Activated CD4-positive, CD25-positive, alpha-beta regulatory T cell treated with anti-CD3 and anti-CD28 coated beads, Interleukin-2, amount 50 U/mL, for 24 hours (primary cell): ENCODE results near the gene OR10Z1.

Source experiments
- ATAC-seq, 2 donors: fragments of 150-1000 bp; cut with Tn5 transposase; one replicate each; pipeline ENCODE4 v1.10.0; 2021; ENCODE audit warnings: mild to moderate bottlenecking in 1 of 2, moderate library complexity in 1 of 2

Gene OR10Z1, protein sequence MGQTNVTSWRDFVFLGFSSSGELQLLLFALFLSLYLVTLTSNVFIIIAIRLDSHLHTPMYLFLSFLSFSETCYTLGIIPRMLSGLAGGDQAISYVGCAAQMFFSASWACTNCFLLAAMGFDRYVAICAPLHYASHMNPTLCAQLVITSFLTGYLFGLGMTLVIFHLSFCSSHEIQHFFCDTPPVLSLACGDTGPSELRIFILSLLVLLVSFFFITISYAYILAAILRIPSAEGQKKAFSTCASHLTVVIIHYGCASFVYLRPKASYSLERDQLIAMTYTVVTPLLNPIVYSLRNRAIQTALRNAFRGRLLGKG

DNA sequence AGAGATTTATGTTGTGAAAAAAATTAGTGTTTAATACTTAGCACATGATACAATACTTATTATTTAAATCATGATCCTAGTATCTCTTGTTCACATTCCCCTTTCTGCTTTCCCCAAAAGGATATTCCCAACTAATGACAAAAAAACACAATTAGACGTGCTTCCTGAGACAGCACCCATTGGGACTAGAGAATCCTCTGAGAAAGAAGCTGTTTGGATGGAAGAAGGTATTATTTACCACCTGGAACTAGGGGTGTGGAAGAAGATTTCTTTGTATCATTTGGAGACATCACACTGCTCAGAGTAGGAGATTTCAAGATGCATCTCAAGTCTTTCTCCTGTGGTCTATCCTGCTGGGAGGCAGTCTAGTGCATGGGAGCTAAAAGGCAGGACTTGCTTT lies at the start of gene OR10Z1:
Gene OR10Z1 (plus strand): TSS at position 301 of the 400 bp plus-strand sequence. CDS start 1,171 bp downstream, outside the sequence.
- ATAC-seq, result no peak

GRCh38 chr1:158559696-158560095 lies 45.4 kb upstream of the OR10Z1 start:
- ATAC-seq, result no peak

GRCh38 chr1:158563853-158564252 lies 41.2 kb upstream of the OR10Z1 start:
- no peak for ATAC-seq

- no peak for ATAC-seq
These were observed 40.5 kb upstream of the OR10Z1 start for GRCh38 chr1:158564608-158565007.

- ATAC-seq, result no peak
These were observed 34.6 kb upstream of the OR10Z1 start, which contains the start of gene OR6P1 for GRCh38 chr1:158570480-158570879. Gene OR6P1, minus strand, starts transcription at chr1:158570580. Its CDS starts 6,976 bp downstream, at chr1:158563604.

DNA sequence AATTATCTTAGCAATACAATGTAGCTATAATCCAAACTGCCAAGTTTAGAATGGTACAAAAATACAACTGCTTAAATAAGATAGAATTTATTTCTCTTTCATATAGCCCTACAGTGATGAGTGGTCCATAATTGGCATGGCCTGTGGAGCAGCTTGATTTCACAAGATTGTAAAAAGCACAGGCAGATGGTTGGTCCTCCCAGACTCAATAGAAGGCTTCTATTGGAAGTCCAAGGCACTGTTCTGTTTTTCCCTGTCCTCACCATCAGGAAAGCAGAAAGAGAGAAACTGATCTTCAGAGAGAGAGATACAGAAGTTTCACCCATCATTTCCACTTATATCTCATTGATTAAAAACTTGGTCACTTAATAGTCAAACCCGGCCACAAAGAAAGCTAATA lies 32.8 kb upstream of the OR10Z1 start:
- no peak for ATAC-seq

DNA sequence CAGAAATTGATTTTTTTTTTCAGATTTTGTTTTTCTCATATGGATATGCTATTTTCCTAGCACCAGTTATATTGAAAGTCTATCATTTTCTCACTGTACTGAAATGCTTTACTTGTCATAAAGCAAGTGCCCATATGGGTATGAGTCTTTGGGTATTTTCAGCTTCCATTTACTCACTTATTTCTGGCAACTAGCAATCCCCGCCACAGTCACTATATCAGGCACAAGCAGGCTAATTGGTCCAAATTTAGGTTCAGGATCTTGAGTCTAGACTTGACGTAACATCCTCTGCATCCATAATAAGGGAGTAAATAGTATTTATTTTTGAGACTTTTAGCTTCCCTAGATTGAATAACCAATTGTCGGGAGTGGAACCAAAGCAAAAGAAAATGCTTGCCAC lies 27.5 kb upstream of the OR10Z1 start:
- ATAC-seq, result no peak

DNA sequence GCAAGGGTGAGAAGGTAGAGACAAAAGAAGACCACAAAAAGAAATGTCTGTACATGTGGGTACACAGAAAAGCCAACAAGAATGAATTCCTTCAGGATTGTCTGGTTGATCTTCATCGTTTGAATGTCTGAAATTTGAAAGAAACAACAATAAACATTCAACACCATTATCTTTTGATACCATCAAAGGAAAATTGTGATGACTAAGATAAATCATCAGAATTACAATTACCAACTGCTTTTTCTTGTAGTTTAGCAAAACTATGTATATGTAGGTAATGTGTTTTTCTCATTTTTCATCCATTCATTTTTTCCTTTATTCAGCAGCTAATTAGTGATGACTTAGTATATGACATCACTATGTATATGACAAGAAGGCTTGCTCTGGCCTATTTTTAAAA lies 25.3 kb upstream of the OR10Z1 start, which contains the start of gene OR10X1:
Gene OR10X1 (minus strand): TSS at position 167 of the 400 bp plus-strand sequence. CDS start 0 bp downstream, at position 167.
- no peak for ATAC-seq

- no peak for ATAC-seq
These were observed 21.1 kb upstream of the OR10Z1 start for GRCh38 chr1:158583962-158584361.

DNA sequence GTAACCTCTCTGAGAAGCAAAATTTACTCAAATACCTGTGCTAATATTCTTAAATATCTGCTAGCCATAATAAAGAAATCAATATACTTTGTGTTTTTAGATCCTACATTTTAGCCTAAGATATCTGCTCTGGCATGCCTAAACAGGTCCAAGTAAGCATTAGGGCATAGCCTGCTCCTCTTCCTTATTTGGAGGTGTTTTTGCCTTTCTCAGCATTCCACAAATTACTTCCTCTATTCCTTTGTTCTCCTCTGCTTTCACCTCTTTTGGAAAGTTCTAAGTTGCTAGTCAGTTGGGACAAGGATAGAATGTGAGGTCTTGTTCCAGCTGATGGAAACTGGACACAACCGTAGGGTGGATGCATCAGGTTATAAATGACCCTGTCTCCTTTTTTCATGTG lies 18.1 kb upstream of the OR10Z1 start:
- ATAC-seq, result no peak

DNA sequence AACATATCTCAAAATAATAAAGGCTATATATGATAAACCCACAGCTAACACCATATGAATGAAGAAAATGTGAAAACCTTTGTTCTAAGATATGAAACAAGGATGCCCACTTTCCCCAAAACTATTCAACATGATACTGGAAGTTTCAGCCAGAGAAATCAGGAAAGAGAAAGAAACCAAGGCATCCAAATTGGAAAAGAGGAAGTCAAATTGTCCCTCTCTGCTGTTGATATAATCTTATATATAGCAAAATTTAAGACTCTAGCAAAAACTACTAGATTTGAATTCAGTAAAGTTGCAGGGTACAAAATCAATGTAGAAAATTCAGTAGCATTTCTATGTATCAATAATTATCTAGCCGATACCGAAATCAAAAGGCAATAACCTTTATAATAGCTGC lies 4.3 kb upstream of the OR10Z1 start:
- no peak for ATAC-seq

- no peak for ATAC-seq
These were observed 2.2 kb downstream of the OR10Z1 start for GRCh38 chr1:158607296-158607695.

DNA sequence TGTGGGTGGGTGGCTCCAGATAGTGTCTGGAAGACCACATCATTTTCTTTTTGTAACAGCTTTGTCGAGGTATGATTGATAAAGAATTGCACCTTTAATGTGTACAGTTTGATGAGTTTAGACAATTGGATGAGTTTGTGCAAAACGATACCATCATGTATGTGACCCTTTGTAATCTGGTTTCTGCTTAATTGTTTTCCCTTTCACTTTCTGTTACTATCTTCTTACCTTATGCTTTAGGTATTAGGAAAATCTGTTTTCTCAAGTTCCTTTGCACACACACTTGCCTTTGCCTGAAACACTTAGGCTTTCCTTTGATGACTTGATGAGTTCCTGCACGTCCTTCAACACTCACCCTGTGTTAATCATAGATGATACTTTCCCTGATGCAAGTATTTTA lies 6.8 kb downstream of the OR10Z1 start:
- no peak for ATAC-seq

- no peak for ATAC-seq
These were observed 8.7 kb downstream of the OR10Z1 start for GRCh38 chr1:158613764-158614163.

- no peak for ATAC-seq
These were observed 33.1 kb downstream of the OR10Z1 start for GRCh38 chr1:158638146-158638545.

DNA sequence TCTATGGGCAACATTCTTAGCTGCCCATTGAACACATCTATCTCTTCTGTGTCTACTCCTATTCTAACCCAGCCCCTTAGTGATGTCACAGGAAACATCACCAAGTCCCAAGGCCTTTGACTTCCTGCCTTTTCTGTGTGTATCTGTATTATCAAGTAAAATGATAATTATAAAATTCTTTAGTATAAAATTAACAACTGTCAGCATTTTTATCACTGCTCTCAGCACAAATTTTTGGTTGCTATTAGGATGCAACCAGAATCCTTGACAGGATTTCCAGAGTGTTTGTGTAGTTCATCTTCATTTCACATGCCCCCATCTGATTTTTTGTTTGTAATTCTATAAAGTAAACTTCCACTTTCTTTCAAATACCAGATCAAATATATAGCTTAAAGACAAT lies 33.8 kb downstream of the OR10Z1 start:
- no peak for ATAC-seq

DNA sequence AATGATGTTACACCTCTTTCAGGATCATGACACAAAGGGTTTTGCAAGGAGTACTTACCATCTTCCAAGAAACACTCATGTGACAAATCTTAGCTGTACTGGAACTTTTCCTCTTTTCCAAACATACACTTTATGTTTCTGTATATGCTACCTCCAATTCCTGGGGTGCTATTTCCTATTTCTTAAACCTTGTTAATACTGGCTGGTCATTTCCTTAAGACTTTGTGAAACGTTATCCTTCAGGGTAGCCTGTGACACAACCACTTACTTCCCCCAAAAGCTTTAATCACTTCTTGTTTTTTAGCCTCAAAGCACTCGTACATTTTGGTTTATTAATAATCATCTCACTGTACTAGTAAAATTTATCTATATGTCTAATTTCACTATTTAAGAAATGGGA lies 39.4 kb downstream of the OR10Z1 start:
- ATAC-seq, result no peak

GRCh38 chr1:158646465-158646864 lies 41.4 kb downstream of the OR10Z1 start:
- ATAC-seq, result no peak

DNA sequence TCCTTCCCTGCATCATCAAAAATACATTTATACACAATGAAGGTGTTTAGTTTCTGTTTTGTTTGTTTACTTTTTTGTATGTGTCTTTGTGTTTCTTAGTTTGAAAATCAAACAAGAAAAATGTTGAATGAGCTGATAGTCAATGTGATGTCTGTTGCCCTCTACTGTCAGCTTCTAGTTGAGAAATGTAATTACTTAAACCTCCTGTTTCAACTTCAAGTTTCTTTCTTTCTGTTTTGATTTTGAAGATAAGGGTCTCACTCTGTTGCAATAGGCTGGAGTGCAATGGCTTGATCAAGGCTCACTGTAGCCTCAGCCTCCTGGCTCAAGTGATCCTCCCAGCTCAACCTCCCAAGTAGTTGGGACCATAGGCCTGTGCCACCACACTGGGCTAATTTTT lies 44.0 kb downstream of the OR10Z1 start:
- ATAC-seq, result no peak

GRCh38 chr1:158652721-158653334 lies 47.8 kb downstream of the OR10Z1 start:
- no peak for ATAC-seq

DNA sequence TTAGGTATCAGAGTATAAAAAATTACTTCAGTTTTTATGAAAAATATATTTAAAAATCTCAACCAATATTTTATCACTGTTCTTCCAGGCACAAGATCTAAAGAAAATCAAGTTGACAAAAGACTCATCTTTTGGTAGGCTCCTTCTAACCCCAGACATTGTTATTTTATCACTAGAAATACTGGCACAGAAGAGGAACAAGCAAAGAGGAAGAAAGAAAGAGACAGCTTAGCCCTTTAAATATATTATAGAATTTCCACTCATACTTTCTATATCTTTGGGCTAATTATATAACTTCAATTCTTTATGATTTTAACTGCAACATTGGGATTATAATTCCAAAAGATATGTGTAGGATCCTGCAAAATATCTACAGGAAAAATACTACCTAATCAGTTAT lies 49.0 kb downstream of the OR10Z1 start:
- no peak for ATAC-seq

DNA sequence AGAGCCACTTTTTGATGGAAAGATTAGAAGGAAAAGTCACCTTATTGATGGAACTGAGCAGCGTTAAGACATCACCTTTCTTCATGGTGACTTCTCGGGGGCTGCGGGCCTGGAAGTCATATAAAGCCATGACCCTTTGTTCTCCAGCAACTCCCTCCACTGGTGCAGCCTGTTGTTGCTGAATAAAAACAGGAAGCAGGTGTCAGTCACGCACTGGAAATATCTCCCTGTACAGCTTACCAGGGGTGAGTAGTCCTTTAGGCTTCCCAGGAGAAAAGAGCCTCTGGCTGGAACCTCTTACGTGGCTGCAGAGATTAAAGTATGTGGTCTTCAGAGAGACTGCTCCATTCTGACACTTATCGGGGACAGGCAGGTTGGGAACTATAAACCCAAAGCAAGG lies 49.5 kb downstream of the OR10Z1 start:
- ATAC-seq, result no peak
